ENCODE measurements around the gene RPE65.
"Not testable (repeated sequence)": the region's sequence is repeated elsewhere in the genome, so short reads cannot be mapped to it uniquely, and the experiment has no call there.

The RPE65 gene

GRCh38 chr1:68421350-68421749 is 28.4 kb downstream of the RPE65 start:
- Histone ChIP-seq H3K36me3 (ENCODE audit: control insufficient read depth, insufficient read depth, low read length) (no peaks in the 10 kb centered on the region), H3K4me1 (ENCODE audit: control insufficient read depth, insufficient read depth, low read length, poor library complexity, severe bottlenecking) (no peaks in the 10 kb centered on the region), H3K4me3 (ENCODE audit: extremely low read depth, insufficient read depth, low read length, poor library complexity, severe bottlenecking) (no peak overlapping the region), H3K9me3 (ENCODE audit: control insufficient read depth, low read length) (no peaks in the 10 kb centered on the region), H3K27ac (ENCODE audit: low read depth, low read length, severe bottlenecking) (no peak overlapping the region)
- WGBS, 2 experiments (ENCODE audit: insufficient coverage in 2 of 2) = 92 to 97% methylated on average over 3 of the region's 5 CpGs

- 79 to 100% methylated on average over 1 to 2 of the region's 2 CpGs for WGBS, 2 experiments (ENCODE audit: insufficient coverage in 2 of 2)
Observed at GRCh38 chr1:68409426-68409825, 40.3 kb downstream of the RPE65 start.

GRCh38 chr1:68401506-68401905 is 48.2 kb downstream of the RPE65 start:
- Histone ChIP-seq H3K27ac (ENCODE audit: low read depth, low read length, severe bottlenecking) (no peak overlapping the region), H3K9me3 (ENCODE audit: control insufficient read depth, low read length) (no peaks in the 10 kb centered on the region), H3K4me1 (ENCODE audit: control insufficient read depth, insufficient read depth, low read length, poor library complexity, severe bottlenecking) (no peaks in the 10 kb centered on the region), H3K4me3 (ENCODE audit: extremely low read depth, insufficient read depth, low read length, poor library complexity, severe bottlenecking) (no peak overlapping the region), H3K36me3 (ENCODE audit: control insufficient read depth, insufficient read depth, low read length) (no peaks in the 10 kb centered on the region)
- WGBS, 2 experiments (ENCODE audit: insufficient coverage in 2 of 2) = 67% methylated on average over 1 of the region's 4 CpGs; no CpG with 5 or more reads in 1 of the 2 experiments

More at GRCh38 chr1:68409426-68409825, 40.3 kb downstream of the RPE65 start:
- Histone ChIP-seq H3K36me3 (ENCODE audit: control insufficient read depth, insufficient read depth, low read length) (no peaks in the 10 kb centered on the region), H3K4me1 (ENCODE audit: control insufficient read depth, insufficient read depth, low read length, poor library complexity, severe bottlenecking) (no peaks in the 10 kb centered on the region), H3K27ac (ENCODE audit: low read depth, low read length, severe bottlenecking) (no peak overlapping the region), H3K9me3 (ENCODE audit: control insufficient read depth, low read length) (no peaks in the 10 kb centered on the region), H3K4me3 (ENCODE audit: extremely low read depth, insufficient read depth, low read length, poor library complexity, severe bottlenecking) (no peak overlapping the region)

DNA sequence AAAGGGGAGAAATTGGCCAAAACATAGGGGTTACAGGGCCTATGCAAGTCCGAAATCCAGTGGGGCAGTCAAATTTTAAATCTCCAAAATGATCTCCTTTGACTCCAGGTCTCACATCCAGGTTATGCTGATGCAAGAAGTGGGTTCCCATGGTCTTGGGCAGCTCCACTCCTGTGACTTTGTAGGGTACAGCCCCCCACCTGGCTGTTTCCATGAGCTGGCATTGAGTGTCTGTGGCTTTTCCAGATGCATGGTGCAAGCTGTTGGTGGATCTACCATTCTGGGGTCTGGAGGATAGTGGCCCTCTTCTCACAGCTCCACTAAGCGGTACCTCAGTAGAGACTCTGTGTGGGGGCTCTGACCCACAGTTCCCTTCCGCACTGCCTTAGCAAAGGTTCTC is 54.2 kb downstream of the RPE65 start:
- WGBS, 2 experiments (ENCODE audit: insufficient coverage in 2 of 2) = 82 to 94% methylated on average over 3 of the region's 3 CpGs
- H3K4me1 ChIP-seq (ENCODE audit: control insufficient read depth, insufficient read depth, low read length, poor library complexity, severe bottlenecking) = not testable (repeated sequence)

GRCh38 chr1:68392474-68392873 is 57.3 kb downstream of the RPE65 start:
- not testable (repeated sequence) for H3K36me3 ChIP-seq (ENCODE audit: control insufficient read depth, insufficient read depth, low read length); H3K4me3 ChIP-seq (ENCODE audit: extremely low read depth, insufficient read depth, low read length, poor library complexity, severe bottlenecking); H3K9me3 ChIP-seq (ENCODE audit: control insufficient read depth, low read length); H3K27ac ChIP-seq (ENCODE audit: low read depth, low read length, severe bottlenecking); H3K4me1 ChIP-seq (ENCODE audit: control insufficient read depth, insufficient read depth, low read length, poor library complexity, severe bottlenecking)
- 94% methylated on average over 3 of the region's 5 CpGs; no CpG with 5 or more reads in 1 of the 2 experiments for WGBS, 2 experiments (ENCODE audit: insufficient coverage in 2 of 2)

More for the DNA sequence above, 54.2 kb downstream of the RPE65 start:
- H3K4me3 ChIP-seq (ENCODE audit: extremely low read depth, insufficient read depth, low read length, poor library complexity, severe bottlenecking); H3K9me3 ChIP-seq (ENCODE audit: control insufficient read depth, low read length); H3K27ac ChIP-seq (ENCODE audit: low read depth, low read length, severe bottlenecking); H3K36me3 ChIP-seq (ENCODE audit: control insufficient read depth, insufficient read depth, low read length): not testable (repeated sequence)

DNA sequence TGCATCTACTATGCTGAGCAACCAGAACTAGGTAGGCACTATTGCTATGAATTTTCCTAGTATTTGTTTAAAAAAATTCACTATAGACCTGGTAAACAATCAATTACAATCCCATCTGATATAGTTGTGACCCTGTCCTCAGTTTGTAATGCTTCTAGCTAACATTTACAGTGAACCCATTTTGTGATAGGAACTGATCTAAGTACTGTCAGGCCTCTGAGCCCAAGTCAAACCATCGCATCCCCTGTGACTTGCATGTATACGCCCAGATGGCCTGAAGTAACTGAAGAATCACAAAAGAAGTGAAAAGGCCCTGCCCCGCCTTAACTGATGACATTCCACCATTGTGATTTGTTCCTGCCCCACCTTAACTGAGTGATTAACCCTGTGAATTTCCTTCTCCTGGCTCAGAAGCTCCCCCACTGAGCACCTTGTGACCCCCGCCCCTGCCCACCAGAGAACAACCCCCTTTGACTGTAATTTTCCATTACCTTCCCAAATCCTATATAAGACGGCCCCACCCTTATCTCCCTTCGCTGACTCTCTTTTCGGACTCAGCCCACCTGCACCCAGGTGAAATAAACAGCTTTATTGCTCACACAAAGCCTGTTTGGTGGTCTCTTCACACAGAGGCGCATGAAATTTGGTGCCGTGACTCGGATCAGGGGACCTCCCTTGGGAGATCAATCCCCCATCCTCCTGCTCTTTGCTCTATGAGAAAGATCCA is 63.8 kb downstream of the RPE65 start:
- H3K4me1 ChIP-seq (ENCODE audit: control insufficient read depth, insufficient read depth, low read length, poor library complexity, severe bottlenecking) = peaks cover 13% of the 10 kb centered on the region

GRCh38 chr1:68384872-68385411 is 64.8 kb downstream of the RPE65 start:
- no peaks in the 10 kb centered on the region for H3K9me3 ChIP-seq (ENCODE audit: control insufficient read depth, low read length)
- WGBS, 2 experiments (ENCODE audit: insufficient coverage in 2 of 2) = 94 to 100% methylated on average over 2 of the region's 2 CpGs
- peaks cover 13% of the 10 kb centered on the region for H3K4me1 ChIP-seq (ENCODE audit: control insufficient read depth, insufficient read depth, low read length, poor library complexity, severe bottlenecking)
- peak overlapping the region; percentile 93 for H3K27ac ChIP-seq (ENCODE audit: low read depth, low read length, severe bottlenecking)
- H3K36me3 ChIP-seq (ENCODE audit: control insufficient read depth, insufficient read depth, low read length) = no peaks in the 10 kb centered on the region
- no peak overlapping the region for H3K4me3 ChIP-seq (ENCODE audit: extremely low read depth, insufficient read depth, low read length, poor library complexity, severe bottlenecking)

More for the DNA sequence above, 63.8 kb downstream of the RPE65 start:
- not testable (repeated sequence) for H3K36me3 ChIP-seq (ENCODE audit: control insufficient read depth, insufficient read depth, low read length); H3K9me3 ChIP-seq (ENCODE audit: control insufficient read depth, low read length); H3K4me3 ChIP-seq (ENCODE audit: extremely low read depth, insufficient read depth, low read length, poor library complexity, severe bottlenecking); H3K27ac ChIP-seq (ENCODE audit: low read depth, low read length, severe bottlenecking)
- WGBS, 2 experiments (ENCODE audit: insufficient coverage in 2 of 2) = 85% methylated on average over 6 of the region's 10 CpGs; no CpG with 5 or more reads in 1 of the 2 experiments

- WGBS, 2 experiments (ENCODE audit: insufficient coverage in 2 of 2) = no CpG with 5 or more reads among the region's 2 CpGs
- Histone ChIP-seq H3K4me1 (ENCODE audit: control insufficient read depth, insufficient read depth, low read length, poor library complexity, severe bottlenecking) (peaks cover 13% of the 10 kb centered on the region), H3K4me3 (ENCODE audit: extremely low read depth, insufficient read depth, low read length, poor library complexity, severe bottlenecking) (no peak overlapping the region), H3K9me3 (ENCODE audit: control insufficient read depth, low read length) (no peaks in the 10 kb centered on the region), H3K27ac (ENCODE audit: low read depth, low read length, severe bottlenecking) (peak overlapping the region; percentile 93), H3K36me3 (ENCODE audit: control insufficient read depth, insufficient read depth, low read length) (no peaks in the 10 kb centered on the region)
Observed at GRCh38 chr1:68384321-68384813, 65.4 kb downstream of the RPE65 start.

- 92% methylated on average over 2 of the region's 2 CpGs; no CpG with 5 or more reads in 1 of the 2 experiments for WGBS, 2 experiments (ENCODE audit: insufficient coverage in 2 of 2)
- no peak overlapping the region for H3K27ac ChIP-seq (ENCODE audit: low read depth, low read length, severe bottlenecking)
- H3K4me3 ChIP-seq (ENCODE audit: extremely low read depth, insufficient read depth, low read length, poor library complexity, severe bottlenecking) = no peak overlapping the region
- H3K9me3 ChIP-seq (ENCODE audit: control insufficient read depth, low read length) = no peaks in the 10 kb centered on the region
- no peaks in the 10 kb centered on the region for H3K36me3 ChIP-seq (ENCODE audit: control insufficient read depth, insufficient read depth, low read length)
- H3K4me1 ChIP-seq (ENCODE audit: control insufficient read depth, insufficient read depth, low read length, poor library complexity, severe bottlenecking) = peaks cover 23% of the 10 kb centered on the region
Observed at GRCh38 chr1:68383092-68383491, 66.7 kb downstream of the RPE65 start.

GRCh38 chr1:68379085-68379478 is 70.7 kb downstream of the RPE65 start:
- Histone ChIP-seq H3K4me3 (ENCODE audit: extremely low read depth, insufficient read depth, low read length, poor library complexity, severe bottlenecking) (no peak overlapping the region), H3K4me1 (ENCODE audit: control insufficient read depth, insufficient read depth, low read length, poor library complexity, severe bottlenecking) (peaks cover 24% of the 10 kb centered on the region), H3K27ac (ENCODE audit: low read depth, low read length, severe bottlenecking) (no peak overlapping the region), H3K9me3 (ENCODE audit: control insufficient read depth, low read length) (no peaks in the 10 kb centered on the region), H3K36me3 (ENCODE audit: control insufficient read depth, insufficient read depth, low read length) (no peaks in the 10 kb centered on the region)
